H1 (cell line): ENCODE measurements around the gene N4BP3. TPM values are rescaled to one million over a fixed set of nuclear protein-coding genes. Genes with fewer than 3 reads are reported as not detected.

Experiments used
- ASH2L ChIP-seq: fragments of 200-600, 300-600 bp; sonication (generic); IDR thresholded peaks from one replicate; pipeline ENCODE4 v1.7.1; 2017; ENCODE audit warnings: low read length
- CBX8 ChIP-seq: fragments of 300-800, 300-1000 bp; sonication (generic); IDR thresholded peaks from 2 replicates; pipeline ENCODE4 v1.7.1; 2016; ENCODE audit warnings: low read depth, low read length, borderline replicate concordance
- CEBPB ChIP-seq: IDR thresholded peaks from 2 replicates; pipeline ENCODE4 v1.6.1; 2012; ENCODE audit warnings: low read depth, low read length
- CHD7 ChIP-seq: fragments of 300-600 bp; sonication (generic); IDR thresholded peaks from 2 replicates; pipeline ENCODE4 v1.7.1; 2012; ENCODE audit warnings: low read length, moderate library complexity, mild to moderate bottlenecking, inconsistent platforms; ENCODE audit not compliant: insufficient replicate concordance
- HDAC6 ChIP-seq: IDR thresholded peaks from one replicate; pipeline ENCODE4 v1.7.1; 2012; ENCODE audit warnings: low read depth, mild to moderate bottlenecking, inconsistent platforms, low read length, moderate library complexity
- JUN ChIP-seq: IDR thresholded peaks from 2 replicates; pipeline ENCODE4 v1.6.1; 2011; ENCODE audit warnings: low read depth, mild to moderate bottlenecking, improper control_type of control experiment, low read length
- KDM1A ChIP-seq: fragments of 200-600, 300-600 bp; sonication (generic); IDR thresholded peaks from 2 replicates; pipeline ENCODE4 v1.7.1; 2016; ENCODE audit warnings: mild to moderate bottlenecking, low read length, borderline replicate concordance
- RFX5 ChIP-seq: IDR thresholded peaks from 2 replicates; pipeline ENCODE4 v1.6.1; 2011; ENCODE audit warnings: low read depth, low read length, improper control_type of control experiment, borderline replicate concordance
- SIN3A ChIP-seq, 2 experiments: IDR thresholded peaks in 1 of 2; conservative IDR thresholded peaks in 1 of 2; 2 replicates each; pipeline ENCODE4 v1.6.1; 2011 to 2012; ENCODE audit warnings: low read length in 2 of 2, improper control_type of control experiment in 1 of 2, low read depth in 1 of 2, mild to moderate bottlenecking in 1 of 2
- SIX5 ChIP-seq: IDR thresholded peaks from 2 replicates; pipeline ENCODE4 v1.6.1; 2011; ENCODE audit warnings: mild to moderate bottlenecking, low read depth, low read length
- SP2 ChIP-seq: IDR thresholded peaks from 2 replicates; pipeline ENCODE4 v1.6.1; 2012; ENCODE audit warnings: mild to moderate bottlenecking, low read length, inconsistent platforms
- TAF7 ChIP-seq: optimal IDR thresholded peaks from 2 replicates; pipeline ENCODE3; 2011; ENCODE audit warnings: low read depth, mild to moderate bottlenecking, inconsistent platforms, low read length, moderate library complexity, borderline replicate concordance
- TBP ChIP-seq: IDR thresholded peaks from 2 replicates; pipeline ENCODE4 v1.6.1; 2011; ENCODE audit warnings: low read depth, low read length, improper control_type of control experiment
- polyA plus RNA-seq, 7 experiments: library from polyadenylated mRNA; depleted of rRNA in 3 of 7; stranded (reverse) in 5 of 7; unstranded in 2 of 7; fragments of >200 nt in 5 of 7; fragments of 200-250 nt in 2 of 7; gene quantifications; 1 replicate in 5 of 7; 2 replicates in 1 of 7; 4 replicates in 1 of 7; pipeline versions ENCODE4 v1.2.1 to v1.2.3, GENCODE V29; 2011 to 2013; ENCODE audit warnings: missing spikeins in 2 of 7, mixed read lengths in 2 of 7
- total RNA-seq: library from RNA; stranded (reverse); fragmentation: NEBNext Ultra II Directional; extraction: Animal tissue kit (Norgen Biotek cat#: 25700); gene quantifications from 2 replicates; pipeline ENCODE4 v1.2.1, GENCODE V29; 2021

The N4BP3 gene
- total and polyA plus RNA-seq, 2 of the 8 experiments (the other 6 are each of a cell fraction or from before 2014, with no cell fraction given): 13.1 to 39.2 TPM

GRCh38 chr5:178093134-178093533, 20.2 kb upstream of the N4BP3 start (continued):
- no peak for TF ChIP-seq CHD7
- TF ChIP-seq SIN3A (conservative IDR thresholded peaks at IDR 0.05 in 1 of 2, IDR thresholded peaks at IDR 0.05 in 1 of 2; ENCODE audit: low read depth in 1 of 2, low read length in 2 of 2): no peak
- TF ChIP-seq SIX5: no peak
- no peak for TF ChIP-seq TAF7
- no peak for TF ChIP-seq KDM1A
- TF ChIP-seq TBP: no peak
- TF ChIP-seq CEBPB: no peak
- TF ChIP-seq JUN: no peak
- TF ChIP-seq RFX5: no peak
- TF ChIP-seq CBX8: no peak
- no peak for TF ChIP-seq SP2
- no peak for TF ChIP-seq ASH2L
- no peak for TF ChIP-seq HDAC6
